HEK293 (cell line): ENCODE results near the gene HYDIN.

Experiments
- CTCF ChIP-seq: fragments of 450-650 bp; formaldehyde crosslinking; IDR thresholded peaks from 2 replicates; pipeline ENCODE4 v1.5.1; 2016; ENCODE audit warnings: missing biosample characterization, missing genetic modification characterization
- GLI4 ChIP-seq: fragments of 450-650 bp; formaldehyde crosslinking; IDR thresholded peaks from 2 replicates; pipeline ENCODE4 v1.5.1; 2016; ENCODE audit warnings: missing biosample characterization, missing genetic modification characterization
- PBX3 ChIP-seq: sonication (generic); formaldehyde crosslinking; IDR thresholded peaks from 2 replicates; pipeline ENCODE4 v1.8.1; 2022; ENCODE audit warnings: mild to moderate bottlenecking, moderate library complexity, missing genetic modification reagents
- REST ChIP-seq: fragments of 450-650 bp; formaldehyde crosslinking; IDR thresholded peaks from 2 replicates; pipeline ENCODE4 v1.5.1; 2016; ENCODE audit warnings: missing biosample characterization, missing genetic modification characterization
- ZBTB10 ChIP-seq: fragments of 450-650 bp; formaldehyde crosslinking; IDR thresholded peaks from 2 replicates; pipeline ENCODE4 v1.5.1; 2016; ENCODE audit warnings: missing biosample characterization, missing genetic modification characterization
- ZNF10 ChIP-seq: fragments of 450-650 bp; formaldehyde crosslinking; IDR thresholded peaks from 2 replicates; pipeline ENCODE4 v1.5.1; 2017; ENCODE audit warnings: missing biosample characterization, missing genetic modification characterization
- ZNF121 ChIP-seq: fragments of 450-650 bp; formaldehyde crosslinking; IDR thresholded peaks from 2 replicates; pipeline ENCODE4 v1.5.1; 2016; ENCODE audit warnings: missing biosample characterization, missing genetic modification characterization
- ZNF211 ChIP-seq: fragments of 450-650 bp; formaldehyde crosslinking; IDR thresholded peaks from 2 replicates; pipeline ENCODE4 v1.5.1; 2016; ENCODE audit warnings: low read depth, missing biosample characterization, missing genetic modification characterization
- ZNF23 ChIP-seq: fragments of 450-650 bp; formaldehyde crosslinking; IDR thresholded peaks from 2 replicates; pipeline ENCODE4 v1.5.1; 2016; ENCODE audit warnings: missing biosample characterization, missing genetic modification characterization, borderline replicate concordance
- ZNF274 ChIP-seq, 2 experiments: fragments of 200-500 bp in 1 of 2; fragments of 450-650 bp in 1 of 2; sonication (Bioruptor generic) in 1 of 2; formaldehyde crosslinking in 1 of 2; IDR thresholded peaks; 2 replicates each; pipeline versions ENCODE4 v1.5.1 to v1.6.1; 2014 to 2016; ENCODE audit warnings: borderline replicate concordance in 1 of 2, inconsistent platforms in 1 of 2, low read length in 1 of 2, missing biosample characterization in 1 of 2, missing genetic modification characterization in 1 of 2
- ZNF302 ChIP-seq: fragments of 450-650 bp; formaldehyde crosslinking; IDR thresholded peaks from 2 replicates; pipeline ENCODE4 v1.5.1; 2016; ENCODE audit warnings: missing biosample characterization, missing genetic modification characterization, low read depth
- ZNF639 ChIP-seq: fragments of 450-650 bp; formaldehyde crosslinking; IDR thresholded peaks from 2 replicates; pipeline ENCODE4 v1.5.1; 2016; ENCODE audit warnings: missing biosample characterization, missing genetic modification characterization
- ZNF654 ChIP-seq: fragments of 450-650 bp; formaldehyde crosslinking; IDR thresholded peaks from 2 replicates; pipeline ENCODE4 v1.5.1; 2016; ENCODE audit warnings: low read depth, missing biosample characterization, missing genetic modification characterization
- ZNF776 ChIP-seq: fragments of 450-650 bp; formaldehyde crosslinking; IDR thresholded peaks from 2 replicates; pipeline ENCODE4 v1.5.0; 2017; ENCODE audit warnings: missing biosample characterization, missing genetic modification characterization, borderline replicate concordance

GRCh38 chr16:71229344-71229743 is 1.2 kb downstream of the HYDIN start:
- TF ChIP-seq CTCF (no peak), ZNF302 (tag by site-specific recombination) (no peak), ZNF654 (no peak), ZNF121 (tag by site-specific recombination) (no peak), ZNF10 (no peak), ZNF639 (no peak), ZNF274 (IDR thresholded peaks at IDR 0.05; ENCODE audit: low read length) (no peak), ZNF274 (tag by site-specific recombination; IDR thresholded peaks at IDR 0.05; ENCODE audit: borderline replicate concordance) (no peak), ZNF211 (no peak), REST (tag by site-specific recombination) (no peak), GLI4 (tag by site-specific recombination) (no peak), ZNF776 (no peak), ZNF23 (tag by site-specific recombination) (no peak), ZBTB10 (tag by site-specific recombination) (no peak), PBX3 (CRISPR knock-in tag) (no peak)
